ENCODE data around the gene GRSF1. TPM values are rescaled to one million over a fixed set of nuclear protein-coding genes. Genes with fewer than 3 reads are reported as not detected.

The GRSF1 gene
- polyA plus RNA-seq (2011; rRNA removed) = 85.7 and 120 TPM in 2 replicates
- polyA minus RNA-seq (2011; rRNA and poly(A)+ RNA removed) = 46.8 and 69.2 TPM in 2 replicates

- peak; percentile 80 for DNase-seq (ENCODE audit: low read depth, low spot score)
- Histone ChIP-seq H3K9me3 (ENCODE audit: control insufficient read depth, insufficient read depth, low read length) (no peaks in the 10 kb centered on the region; the same call in 1 of the 2 replicates), H3K27ac (ENCODE audit: low read depth, low read length) (peak within 1 kb of the TSS; percentile 61), H3K4me3 (ENCODE audit: low read depth, low read length) (peak within 1 kb of the TSS; percentile 99), H3K27me3 (ENCODE audit: control insufficient read depth, insufficient read depth, low read length) (no peaks in the 10 kb centered on the region)
- TF ChIP-seq, protein P1, sequence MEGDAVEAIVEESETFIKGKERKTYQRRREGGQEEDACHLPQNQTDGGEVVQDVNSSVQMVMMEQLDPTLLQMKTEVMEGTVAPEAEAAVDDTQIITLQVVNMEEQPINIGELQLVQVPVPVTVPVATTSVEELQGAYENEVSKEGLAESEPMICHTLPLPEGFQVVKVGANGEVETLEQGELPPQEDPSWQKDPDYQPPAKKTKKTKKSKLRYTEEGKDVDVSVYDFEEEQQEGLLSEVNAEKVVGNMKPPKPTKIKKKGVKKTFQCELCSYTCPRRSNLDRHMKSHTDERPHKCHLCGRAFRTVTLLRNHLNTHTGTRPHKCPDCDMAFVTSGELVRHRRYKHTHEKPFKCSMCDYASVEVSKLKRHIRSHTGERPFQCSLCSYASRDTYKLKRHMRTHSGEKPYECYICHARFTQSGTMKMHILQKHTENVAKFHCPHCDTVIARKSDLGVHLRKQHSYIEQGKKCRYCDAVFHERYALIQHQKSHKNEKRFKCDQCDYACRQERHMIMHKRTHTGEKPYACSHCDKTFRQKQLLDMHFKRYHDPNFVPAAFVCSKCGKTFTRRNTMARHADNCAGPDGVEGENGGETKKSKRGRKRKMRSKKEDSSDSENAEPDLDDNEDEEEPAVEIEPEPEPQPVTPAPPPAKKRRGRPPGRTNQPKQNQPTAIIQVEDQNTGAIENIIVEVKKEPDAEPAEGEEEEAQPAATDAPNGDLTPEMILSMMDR (IDR thresholded peaks at IDR 0.05; ENCODE audit: low read depth, low read length) = peak; percentile 15; the same call in 1 of the 2 replicates
- ChIA-PET CTCF (interaction anchor here (2.4 kb wide), 1 partner anchor 170 kb away, joined by 9 read pairs; no protein-coding TSS in a partner anchor), POLR2A (interaction anchor here (1.1 to 2.1 kb wide), 3 partner anchors 62 to 111 kb away, joined by 4 to 17 read pairs (median 5); partner anchors contain the start of gene MOB1B)
These were observed at the start of gene GRSF1 for GRCh38 chr4:70839589-70840093. GRSF1 (minus strand) TSS chr4:70839890; CDS start chr4:70839827, 63 bp downstream.

GRCh38 chr4:70885174-70885573 lies 45.5 kb upstream of the GRSF1 start:
- Histone ChIP-seq H3K9me3 (ENCODE audit: control insufficient read depth, insufficient read depth, low read length) (no peaks in the 10 kb centered on the region), H3K4me3 (ENCODE audit: low read depth, low read length) (no peak overlapping the region), H3K27ac (ENCODE audit: low read depth, low read length) (no peak overlapping the region), H3K27me3 (ENCODE audit: control insufficient read depth, insufficient read depth, low read length) (no peaks in the 10 kb centered on the region)
- TF ChIP-seq, protein P1 (IDR thresholded peaks at IDR 0.05; ENCODE audit: low read depth, low read length) = no peak
- DNase-seq (ENCODE audit: low read depth, low spot score) = no peak
- ChIA-PET CTCF (interaction anchor here (0.7 to 1.7 kb wide), 2 partner anchors 17 to 827 kb away, joined by 5 to 6 read pairs; partner anchors contain the start of gene MOB1B), POLR2A (interaction anchor here (1.2 kb wide), 1 partner anchor 39 kb away, joined by 3 read pairs; no protein-coding TSS in a partner anchor)

- Histone ChIP-seq H3K9me3 (ENCODE audit: control insufficient read depth, insufficient read depth, low read length) (no peaks in the 10 kb centered on the region), H3K27me3 (ENCODE audit: control insufficient read depth, insufficient read depth, low read length) (no peaks in the 10 kb centered on the region), H3K4me3 (ENCODE audit: low read depth, low read length) (no peak overlapping the region), H3K27ac (ENCODE audit: low read depth, low read length) (no peak overlapping the region)
- no peak for DNase-seq (ENCODE audit: low read depth, low spot score)
- POLR2A ChIA-PET = no interaction called here
- CTCF ChIA-PET = no interaction called here
- TF ChIP-seq, protein P1 (IDR thresholded peaks at IDR 0.05; ENCODE audit: low read depth, low read length) = no peak
These were observed 41.0 kb upstream of the GRSF1 start for GRCh38 chr4:70880739-70881138.

DNA sequence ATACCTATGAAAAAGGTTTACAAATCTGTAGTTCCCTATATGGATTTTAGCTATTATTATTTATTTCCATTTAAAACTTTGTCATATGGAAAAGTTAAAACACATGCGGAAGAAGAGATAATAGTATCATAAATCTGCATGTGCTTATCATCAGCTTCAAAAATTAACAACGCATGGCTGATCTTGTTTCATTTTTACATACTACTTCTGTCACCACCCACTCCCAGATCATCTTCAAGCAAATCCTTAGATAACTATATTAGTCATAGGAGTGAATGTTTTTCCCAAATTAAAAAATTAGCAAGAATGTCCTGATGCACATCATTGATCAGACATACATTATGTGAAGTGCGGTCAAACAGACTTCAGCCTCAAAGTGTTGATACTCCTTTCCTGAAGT lies 37.9 kb upstream of the GRSF1 start:
- Histone ChIP-seq H3K4me3 (ENCODE audit: low read depth, low read length) (no peak overlapping the region), H3K27me3 (ENCODE audit: control insufficient read depth, insufficient read depth, low read length) (no peaks in the 10 kb centered on the region), H3K27ac (ENCODE audit: low read depth, low read length) (no peak overlapping the region), H3K9me3 (ENCODE audit: control insufficient read depth, insufficient read depth, low read length) (no peaks in the 10 kb centered on the region)
- ChIA-PET CTCF (no interaction called here), POLR2A (no interaction called here)
- TF ChIP-seq, protein P1 (IDR thresholded peaks at IDR 0.05; ENCODE audit: low read depth, low read length) = no peak
- DNase-seq (ENCODE audit: low read depth, low spot score) = no peak

Measured in AG04450 (cell line).